Loucy (cell line): ENCODE data around the gene TTC31.

Source experiments
- H2AFZ ChIP-seq: fragments of 200-600 bp; sonication (generic); 2 replicates; pipeline ENCODE4 v1.6.0; 2016; ENCODE audit warnings: antibody characterized with exemption, mild to moderate bottlenecking, low read length, moderate library complexity
- H3F3A ChIP-seq: fragments of 200-600 bp; 2 replicates; pipeline ENCODE4 v1.6.0; 2016; ENCODE audit warnings: antibody characterized with exemption, low read depth, mild to moderate bottlenecking
- H3K27me3 ChIP-seq: fragments of 200-600 bp; sonication (generic); 2 replicates; pipeline ENCODE4 v1.6.1; 2014; ENCODE audit warnings: low read length, mild to moderate bottlenecking; ENCODE audit not compliant: insufficient read depth, poor library complexity, severe bottlenecking
- H3K36me3 ChIP-seq: fragments of 200-600 bp; sonication (generic); 2 replicates; pipeline ENCODE4 v1.6.1; 2016; ENCODE audit warnings: low read length; ENCODE audit not compliant: insufficient read depth
- H3K4me1 ChIP-seq: fragments of 200-600 bp; sonication (generic); 2 replicates; pipeline ENCODE4 v1.5.1; 2014; ENCODE audit warnings: low read length, mild to moderate bottlenecking; ENCODE audit not compliant: insufficient read depth, poor library complexity, severe bottlenecking
- H3K4me2 ChIP-seq: fragments of 200-600 bp; sonication (generic); 2 replicates; pipeline ENCODE4 v1.6.0; 2014; ENCODE audit warnings: antibody characterized with exemption, low read length, low read depth, mild to moderate bottlenecking; ENCODE audit not compliant: poor library complexity, severe bottlenecking
- H3K4me3 ChIP-seq: fragments of 200-600 bp; sonication (generic); 2 replicates; pipeline ENCODE4 v1.5.1; 2014; ENCODE audit warnings: low read length, mild to moderate bottlenecking, mixed read lengths; ENCODE audit not compliant: poor library complexity, severe bottlenecking
- H3K79me2 ChIP-seq: fragments of 200-600 bp; sonication (generic); 2 replicates; pipeline ENCODE4 v1.6.1; 2014; ENCODE audit warnings: low read length; ENCODE audit not compliant: insufficient read depth
- H3K9ac ChIP-seq: fragments of 200-600 bp; sonication (generic); 2 replicates; pipeline ENCODE4 v1.6.0; 2014; ENCODE audit warnings: mild to moderate bottlenecking, low read depth, low read length, moderate library complexity; ENCODE audit not compliant: poor library complexity, severe bottlenecking
- H3K9me2 ChIP-seq: fragments of 200-600 bp; sonication (generic); replicated peaks from 2 replicates; pipeline ENCODE4 v1.6.1; 2016; ENCODE audit warnings: low read depth, low read length, mixed read lengths
- H3K9me3 ChIP-seq: fragments of 200-600 bp; sonication (generic); 2 replicates; pipeline ENCODE4 v1.6.1; 2014; ENCODE audit warnings: mild to moderate bottlenecking, antibody characterized with exemption, low read length, low read depth; ENCODE audit not compliant: insufficient read depth
- H4K20me1 ChIP-seq: fragments of 200-600 bp; sonication (generic); 2 replicates; pipeline ENCODE4 v1.6.0; 2014; ENCODE audit warnings: antibody characterized with exemption, low read length, mild to moderate bottlenecking; ENCODE audit not compliant: insufficient read depth, poor library complexity, severe bottlenecking
- CTCF ChIP-seq: fragments of 200-600 bp; sonication (generic); conservative IDR thresholded peaks from 2 replicates; pipeline ENCODE4 v1.5.1; 2014; ENCODE audit warnings: mild to moderate bottlenecking, antibody characterized with exemption, low read length
- EZH2phosphoT487 ChIP-seq: fragments of 200-600 bp; IDR thresholded peaks from 2 replicates; pipeline ENCODE4 v1.6.1; 2018; ENCODE audit warnings: antibody characterized with exemption, mild to moderate bottlenecking, moderate library complexity, borderline replicate concordance

Gene TTC31

GRCh38 chr2:74447230-74447999, 35.5 kb upstream of the TTC31 start:
- Histone ChIP-seq H3K27me3 (no peaks in the 10 kb centered on the region), H3K36me3 (no peaks in the 10 kb centered on the region), H2AFZ (no peak overlapping the region), H3K79me2 (no peaks in the 10 kb centered on the region), H4K20me1 (no peaks in the 10 kb centered on the region), H3K4me2 (no peak overlapping the region), H3K4me1 (peaks cover 4% of the 10 kb centered on the region), H3K9me2 (no peaks in the 10 kb centered on the region), H3K9ac (no peak overlapping the region), H3K4me3 (no peak overlapping the region), H3F3A (no peaks in the 10 kb centered on the region), H3K9me3 (no peaks in the 10 kb centered on the region)
- TF ChIP-seq EZH2phosphoT487 (no peak), CTCF (no peak)

GRCh38 chr2:74448771-74449170, 34.1 kb upstream of the TTC31 start:
- Histone ChIP-seq H3K9ac (no peak overlapping the region), H3K4me1 (peaks cover 11% of the 10 kb centered on the region), H3K79me2 (no peaks in the 10 kb centered on the region), H4K20me1 (no peaks in the 10 kb centered on the region), H3K9me2 (no peaks in the 10 kb centered on the region), H3K9me3 (no peaks in the 10 kb centered on the region), H3K4me2 (no peak overlapping the region), H2AFZ (no peak overlapping the region), H3K27me3 (no peaks in the 10 kb centered on the region), H3K4me3 (no peak overlapping the region), H3K36me3 (no peaks in the 10 kb centered on the region), H3F3A (no peaks in the 10 kb centered on the region)
- TF ChIP-seq CTCF (no peak), EZH2phosphoT487 (no peak)

- H3K4me1 ChIP-seq, result peaks cover 18% of the 10 kb centered on the region
- no peak overlapping the region for H3K9ac ChIP-seq
- no peaks in the 10 kb centered on the region for H4K20me1 ChIP-seq
- peaks cover 5% of the 10 kb centered on the region; the same call in 1 of the 2 replicates for H3K79me2 ChIP-seq
- H3K4me2 ChIP-seq, result no peak overlapping the region
- no peaks in the 10 kb centered on the region for H3K27me3 ChIP-seq
- no peak overlapping the region for H2AFZ ChIP-seq
- TF ChIP-seq CTCF (no peak), EZH2phosphoT487 (no peak)
- no peaks in the 10 kb centered on the region for H3K36me3 ChIP-seq
- no peaks in the 10 kb centered on the region for H3K9me3 ChIP-seq
- no peaks in the 10 kb centered on the region for H3F3A ChIP-seq
- no peaks in the 10 kb centered on the region for H3K9me2 ChIP-seq
- no peak overlapping the region for H3K4me3 ChIP-seq
Observed at GRCh38 chr2:74450570-74451190, 32.2 kb upstream of the TTC31 start.
